Measurements from ENCODE around the gene HDAC11.
A peak's percentile ranks its signal among the peaks of the same experiment; 100 is the strongest.

The HDAC11 gene

DNA sequence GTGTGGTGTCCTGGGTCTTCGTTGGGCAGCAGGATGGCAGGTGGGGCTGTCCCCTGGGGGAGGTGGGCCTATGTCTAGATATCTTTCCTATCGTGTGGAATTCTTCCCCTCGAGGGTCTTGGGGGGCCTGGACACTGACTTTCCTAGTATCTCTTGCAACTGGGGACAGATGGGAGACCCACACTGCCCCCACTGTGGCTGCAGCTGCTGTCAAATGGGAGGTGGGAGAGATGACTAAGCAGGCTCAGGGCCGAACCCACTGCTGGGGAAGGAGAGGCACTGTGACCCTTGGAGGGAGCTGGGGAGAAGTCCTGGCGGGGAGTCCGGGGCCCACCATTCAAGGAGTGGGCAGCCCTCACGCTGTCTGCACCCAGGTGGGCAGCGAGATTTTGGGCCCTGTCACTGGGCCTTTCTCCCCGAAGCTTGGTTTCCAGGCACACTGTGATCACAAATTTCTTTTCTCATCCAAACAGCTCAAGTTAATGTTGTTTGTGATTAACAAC is 65.9 kb downstream of the HDAC11 start:
- DNase-seq: no peak

DNA sequence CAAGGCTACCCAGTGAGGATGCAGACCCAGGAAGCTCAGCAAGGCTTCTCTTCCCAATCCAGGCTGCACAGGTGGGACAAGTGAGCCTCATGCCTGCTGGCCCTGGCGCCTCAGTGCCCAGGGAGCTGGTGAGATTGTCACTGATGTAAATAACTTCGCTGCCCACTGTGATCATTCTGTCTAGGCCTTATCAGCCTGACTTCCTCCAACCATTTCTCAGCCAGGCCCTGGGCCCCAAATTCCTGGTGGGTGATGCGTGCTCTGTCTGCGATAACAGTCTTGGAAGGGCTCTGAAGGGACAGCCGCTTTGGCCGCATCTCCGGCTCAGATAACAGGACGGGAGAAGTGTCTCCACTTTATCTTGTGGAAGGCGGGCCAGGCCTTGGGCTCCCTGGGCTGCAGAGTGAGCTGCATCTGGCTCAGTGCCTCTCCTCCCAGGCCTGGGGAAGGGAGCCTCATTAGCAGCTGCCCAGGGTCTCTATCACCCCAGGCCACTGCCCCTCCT is 66.6 kb downstream of the HDAC11 start:
- no peak for DNase-seq

DNA sequence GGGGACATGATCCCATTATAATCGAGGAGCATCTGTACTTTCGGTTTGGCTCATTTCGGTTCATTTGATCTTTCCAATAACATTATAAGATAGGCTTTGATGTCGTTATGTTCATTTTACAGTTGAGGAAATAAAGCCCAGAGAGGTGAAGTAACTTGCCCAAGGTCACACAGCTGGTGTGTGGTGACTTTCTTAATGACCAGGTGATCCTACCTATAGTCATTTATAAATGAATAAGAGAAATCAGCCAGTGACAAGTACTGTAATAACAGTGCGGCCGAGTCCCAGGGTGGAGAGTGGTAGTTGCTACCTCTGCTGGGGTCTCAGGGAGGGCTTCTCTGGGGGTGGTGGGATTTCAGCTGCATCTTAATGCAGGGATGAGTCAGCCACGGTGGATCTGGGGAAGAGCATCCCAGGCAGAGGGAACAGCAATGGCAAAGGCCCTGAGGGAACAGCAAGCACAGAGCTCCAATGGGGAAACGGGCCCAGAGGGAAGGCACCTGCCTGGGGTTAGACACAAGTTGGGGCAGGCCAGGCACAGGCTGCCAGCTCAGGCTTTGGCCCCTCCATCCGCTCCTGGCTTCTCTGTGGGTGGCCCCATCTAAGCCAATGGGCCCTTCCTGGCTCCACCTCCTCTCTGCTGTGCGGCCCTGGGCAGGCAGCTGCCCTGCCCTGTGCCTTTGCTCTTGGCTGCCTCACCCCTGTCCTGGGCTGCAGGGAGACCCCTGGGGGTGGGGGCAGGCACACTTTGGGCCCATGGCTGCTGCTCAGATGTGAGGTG is 67.7 kb downstream of the HDAC11 start:
- DNase-seq: no peak

DNA sequence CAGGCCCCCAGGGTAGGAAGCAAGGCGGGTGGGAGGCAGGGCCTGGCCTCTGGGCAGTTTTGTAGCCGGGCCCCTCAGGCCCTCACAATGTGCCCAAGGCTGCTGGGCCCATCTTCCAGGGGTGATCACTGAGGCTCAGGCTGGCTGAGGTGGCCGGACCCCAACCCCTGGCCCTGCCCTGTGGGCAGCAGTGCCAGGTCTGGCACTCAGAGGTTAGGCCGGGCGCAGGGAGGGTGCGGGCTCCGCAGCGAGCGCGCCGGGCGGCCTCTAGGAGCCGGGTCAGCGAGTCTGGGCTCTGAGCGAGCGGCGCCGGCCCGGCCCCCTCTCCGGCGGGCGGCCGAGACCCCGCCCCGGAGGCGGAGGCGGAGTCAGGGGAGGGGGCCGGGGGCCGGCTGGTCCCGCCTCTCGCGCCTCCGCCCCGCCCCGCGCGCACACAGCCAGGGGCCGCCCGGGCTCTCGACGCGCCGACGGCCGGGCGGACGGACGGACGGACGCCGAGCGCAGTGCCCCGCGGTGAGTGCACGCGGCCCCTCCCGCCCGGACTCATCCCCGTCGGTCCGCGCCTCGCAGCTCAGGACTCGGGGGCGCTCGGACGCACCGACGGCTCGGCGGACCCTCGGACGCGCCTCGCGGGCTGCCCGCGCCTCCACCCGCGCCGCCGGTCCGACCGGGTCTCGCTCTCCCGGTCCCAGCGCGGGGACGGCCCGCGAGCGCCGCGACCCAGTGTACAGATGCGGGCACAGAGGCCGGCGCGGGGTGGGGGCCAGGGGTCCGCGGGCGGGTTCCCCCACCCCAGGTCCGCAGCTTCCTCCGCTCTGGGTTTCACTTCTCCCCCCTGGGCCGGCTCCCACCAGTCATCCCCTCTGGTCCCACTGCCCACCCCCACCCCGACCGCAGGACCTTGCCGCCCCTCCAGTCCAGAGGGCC is 68.9 kb downstream of the HDAC11 start, which contains the start of gene FBLN2:
TSS of gene FBLN2 (plus strand) at position 430 of the 927 bp plus-strand sequence. CDS start 21,231 bp downstream, outside the sequence.
- peak; percentile 76 for DNase-seq

GRCh38 chr3:13549623-13550422 is 69.7 kb downstream of the HDAC11 start:
- no peak for DNase-seq

DNA sequence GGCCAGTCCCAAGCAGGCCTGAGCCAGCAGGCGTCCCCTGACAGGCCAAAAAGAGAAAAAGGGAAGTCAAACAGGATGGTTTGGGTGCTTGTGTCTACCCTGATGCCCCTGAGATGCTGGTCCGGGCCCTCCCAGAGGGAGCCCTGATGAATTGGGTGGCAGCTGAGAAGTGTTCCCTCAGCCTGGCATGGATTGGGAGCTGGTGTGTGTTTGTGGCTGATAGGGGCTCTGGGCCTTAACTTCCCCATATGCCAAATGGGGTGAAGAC is 70.3 kb downstream of the HDAC11 start:
- DNase-seq: no peak

- no peak for DNase-seq
Measured at GRCh38 chr3:13550791-13551360, 70.8 kb downstream of the HDAC11 start.

- no peak for DNase-seq
Measured at GRCh38 chr3:13552857-13553652, 72.9 kb downstream of the HDAC11 start.

- DNase-seq: no peak
Measured at GRCh38 chr3:13553686-13554085, 73.6 kb downstream of the HDAC11 start.

- DNase-seq: no peak
Measured at GRCh38 chr3:13555753-13556152, 75.6 kb downstream of the HDAC11 start.

All from right forelimb (tissue), 1 donor.